ACC112 (cell line): ENCODE measurements around the gene G3BP2.
"Not testable (repeated sequence)": the region's sequence is repeated elsewhere in the genome, so short reads cannot be mapped to it uniquely, and the experiment has no call there.

Source experiments
- H2AFZ ChIP-seq: fragments of 200-600 bp; sonication (generic); one replicate; pipeline ENCODE4 v1.6.0; 2017; ENCODE audit warnings: antibody characterized with exemption, low read length; ENCODE audit not compliant: unreplicated experiment
- H3K27ac ChIP-seq: fragments of 200-600 bp; sonication (generic); 2 replicates; pipeline ENCODE4 v1.5.1; 2014; ENCODE audit warnings: low read depth, mild to moderate bottlenecking, antibody characterized with exemption, low read length, moderate library complexity
- H3K27me3 ChIP-seq: fragments of 200-600 bp; sonication (generic); 2 replicates; pipeline ENCODE4 v1.6.1; 2014; ENCODE audit warnings: mild to moderate bottlenecking, antibody characterized with exemption, low read length, moderate library complexity, mixed read lengths; ENCODE audit not compliant: insufficient read depth
- H3K36me3 ChIP-seq: fragments of 200-600 bp; sonication (generic); 2 replicates; pipeline ENCODE4 v1.6.1; 2016; ENCODE audit warnings: mild to moderate bottlenecking, antibody characterized with exemption, low read length, moderate library complexity, mixed read lengths; ENCODE audit not compliant: insufficient read depth
- H3K4me1 ChIP-seq: fragments of 200-600 bp; sonication (generic); one replicate; pipeline ENCODE4 v1.6.1; 2016; ENCODE audit warnings: low read length, mixed read lengths; ENCODE audit not compliant: insufficient read depth, unreplicated experiment, control insufficient read depth
- H3K4me3 ChIP-seq: fragments of 200-600 bp; sonication (generic); 2 replicates; pipeline ENCODE4 v1.5.1; 2014; ENCODE audit warnings: mild to moderate bottlenecking, low read depth, low read length
- H3K79me2 ChIP-seq: fragments of 200-600 bp; sonication (generic); one replicate; pipeline ENCODE4 v1.6.0; 2016; ENCODE audit warnings: low read length; ENCODE audit not compliant: control insufficient read depth, unreplicated experiment, insufficient read depth

The G3BP2 gene

DNA sequence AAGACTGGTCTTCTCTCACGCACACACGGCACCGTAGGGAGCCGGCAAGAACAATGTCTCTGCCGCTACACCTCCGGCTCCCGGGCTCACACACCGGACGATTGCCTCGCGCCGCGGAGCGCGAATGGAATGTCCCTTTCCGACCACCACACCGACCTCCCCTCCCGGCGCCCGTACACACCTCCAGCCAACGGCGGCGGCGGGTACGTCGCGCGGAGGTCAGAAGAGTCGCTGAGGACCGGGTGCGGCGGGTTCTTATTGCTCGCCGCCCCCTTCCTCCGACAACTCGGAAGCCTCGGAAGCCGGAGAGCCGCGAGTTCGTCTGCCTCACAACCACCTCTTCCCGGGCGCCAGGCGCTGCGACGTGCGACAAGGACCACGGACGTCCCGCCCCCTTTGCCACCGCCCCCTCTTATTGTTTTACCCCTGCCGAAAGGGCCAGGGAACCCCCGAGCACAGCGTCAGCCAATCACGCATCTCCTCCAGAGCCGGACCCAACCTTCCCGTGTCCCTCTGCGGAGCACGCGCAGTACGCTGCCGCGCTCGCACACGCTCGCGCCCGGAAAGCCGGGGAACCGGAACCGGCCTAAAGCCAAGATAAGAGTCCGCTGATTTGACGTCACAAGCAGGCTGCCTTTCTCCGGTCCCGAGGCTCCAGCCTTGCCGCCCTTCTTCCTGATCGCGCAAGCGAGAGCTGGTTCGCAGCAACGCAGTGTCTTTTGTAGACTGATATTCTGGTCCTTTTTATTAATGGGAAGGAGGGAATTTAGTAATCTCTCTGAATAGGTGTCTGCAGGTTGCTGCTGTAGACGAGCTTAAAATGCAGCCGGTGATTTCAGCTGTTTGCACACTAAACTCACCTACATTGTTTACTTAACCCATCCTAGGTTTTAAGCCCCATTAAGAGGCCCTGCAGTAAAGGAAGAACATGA is at the start of gene G3BP2:
Gene G3BP2 (minus strand): TSS at position 385 of the 932 bp plus-strand sequence. CDS start 11,386 bp downstream, outside the sequence.
- peak within 1 kb of the TSS; percentile 88 for H3K27ac ChIP-seq
- peaks cover 26% of the 10 kb centered on the region for H3K4me1 ChIP-seq
- peak within 1 kb of the TSS; percentile 91 for H3K4me3 ChIP-seq
- H3K36me3 ChIP-seq = no peaks in the 10 kb centered on the region
- peak within 1 kb of the TSS; percentile 89 for H2AFZ ChIP-seq
- no peaks in the 10 kb centered on the region for H3K27me3 ChIP-seq
- peaks cover 48% of the 10 kb centered on the region for H3K79me2 ChIP-seq

DNA sequence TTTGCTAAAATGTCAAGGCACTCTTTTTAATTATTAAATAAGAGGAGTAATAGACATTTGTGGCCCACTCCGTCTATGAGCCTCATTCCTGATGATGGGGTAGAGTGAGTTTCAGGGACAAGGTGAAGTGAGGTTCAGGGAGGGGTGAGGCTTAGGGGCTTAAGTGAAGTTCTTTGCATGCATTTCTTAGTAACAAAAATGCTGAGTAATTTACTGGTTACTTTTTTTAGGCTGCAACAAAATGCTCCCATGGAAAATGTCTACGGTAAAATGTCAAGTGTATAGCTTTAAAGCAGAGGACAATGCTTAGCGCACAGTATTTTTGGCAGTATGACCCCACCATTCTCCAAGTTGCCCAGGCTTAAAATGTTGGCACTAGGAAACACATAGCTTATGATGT is 49.2 kb upstream of the G3BP2 start:
- peaks cover 36% of the 10 kb centered on the region for H3K79me2 ChIP-seq
- H3K4me1 ChIP-seq = peaks cover 31% of the 10 kb centered on the region
- no peaks in the 10 kb centered on the region for H3K36me3 ChIP-seq
- no peak overlapping the region; the same call in 1 of the 2 replicates for H3K4me3 ChIP-seq
- H2AFZ ChIP-seq = no peak overlapping the region
- no peaks in the 10 kb centered on the region for H3K27me3 ChIP-seq
- no peak overlapping the region for H3K27ac ChIP-seq

DNA sequence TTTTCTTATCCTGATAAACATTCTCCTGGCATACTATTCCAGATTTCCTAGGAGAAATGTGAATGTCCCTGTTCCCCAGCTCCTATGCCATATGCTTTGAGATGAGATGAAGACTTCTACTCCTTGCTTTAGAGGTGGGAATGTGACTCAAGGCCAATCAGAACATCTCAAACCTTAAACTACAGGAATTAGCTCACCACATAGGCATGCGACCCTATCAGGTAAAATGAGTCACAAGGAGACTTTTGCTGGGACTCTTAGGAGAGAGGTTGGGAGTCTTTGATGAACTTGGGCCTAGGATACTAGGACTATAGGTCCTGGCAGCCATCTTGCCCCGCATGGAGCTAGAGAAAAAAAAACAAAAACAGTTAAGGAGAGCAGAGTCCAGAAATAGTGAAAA is 45.3 kb upstream of the G3BP2 start:
- H3K4me1 ChIP-seq = peaks cover 31% of the 10 kb centered on the region
- H3K4me3 ChIP-seq = no peak overlapping the region
- H2AFZ ChIP-seq = no peak overlapping the region
- H3K79me2 ChIP-seq = peaks cover 7% of the 10 kb centered on the region
- H3K27ac ChIP-seq = no peak overlapping the region
- H3K36me3 ChIP-seq = no peaks in the 10 kb centered on the region
- H3K27me3 ChIP-seq = no peaks in the 10 kb centered on the region

DNA sequence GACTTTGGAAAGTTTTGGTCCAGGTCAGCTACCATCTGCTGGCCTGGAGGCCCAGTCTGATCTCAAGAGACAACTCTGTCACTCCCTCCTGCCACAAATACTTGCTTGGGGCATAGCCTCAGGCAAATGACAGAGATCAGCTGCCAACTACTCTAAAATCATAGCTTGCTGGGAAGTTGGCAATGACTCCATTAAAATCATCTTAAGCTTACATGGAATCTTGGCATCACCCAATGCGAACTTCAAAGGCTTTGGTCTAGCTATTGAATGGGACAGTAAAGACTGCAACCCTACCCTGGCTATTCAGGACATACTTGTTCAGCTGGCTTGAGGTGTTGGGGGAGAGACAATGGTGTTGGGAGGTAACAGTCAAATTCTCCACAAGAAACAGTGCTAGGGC is 44.2 kb upstream of the G3BP2 start:
- Histone ChIP-seq H3K4me1 (peaks cover 25% of the 10 kb centered on the region), H3K27me3 (no peaks in the 10 kb centered on the region), H2AFZ (no peak overlapping the region), H3K79me2 (peaks cover 5% of the 10 kb centered on the region), H3K36me3 (no peaks in the 10 kb centered on the region), H3K27ac (no peak overlapping the region), H3K4me3 (no peak overlapping the region)

DNA sequence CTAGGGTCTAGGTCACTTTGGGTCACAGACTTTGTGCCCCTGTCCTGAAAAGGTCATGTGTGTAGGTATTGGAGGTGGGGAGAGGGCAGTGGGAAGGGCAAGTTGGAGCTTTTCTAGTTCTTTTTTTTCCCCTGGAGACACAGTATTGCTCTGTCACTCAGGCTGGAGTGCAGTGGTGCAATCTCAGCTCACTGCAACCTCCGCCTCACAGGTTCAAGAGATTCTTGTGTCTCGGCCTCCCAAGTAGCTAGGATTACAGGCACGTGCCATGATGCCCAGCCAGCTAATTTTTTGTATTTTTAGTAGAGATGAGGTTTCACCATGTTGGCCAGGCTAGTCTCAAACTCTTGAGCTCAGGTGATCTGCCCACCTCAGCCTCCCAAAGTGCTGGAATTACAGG is 42.8 kb upstream of the G3BP2 start:
- not testable (repeated sequence) for H2AFZ ChIP-seq, H3K79me2 ChIP-seq, H3K4me3 ChIP-seq, H3K36me3 ChIP-seq, H3K27ac ChIP-seq, H3K27me3 ChIP-seq
- H3K4me1 ChIP-seq = peaks cover 18% of the 10 kb centered on the region

DNA sequence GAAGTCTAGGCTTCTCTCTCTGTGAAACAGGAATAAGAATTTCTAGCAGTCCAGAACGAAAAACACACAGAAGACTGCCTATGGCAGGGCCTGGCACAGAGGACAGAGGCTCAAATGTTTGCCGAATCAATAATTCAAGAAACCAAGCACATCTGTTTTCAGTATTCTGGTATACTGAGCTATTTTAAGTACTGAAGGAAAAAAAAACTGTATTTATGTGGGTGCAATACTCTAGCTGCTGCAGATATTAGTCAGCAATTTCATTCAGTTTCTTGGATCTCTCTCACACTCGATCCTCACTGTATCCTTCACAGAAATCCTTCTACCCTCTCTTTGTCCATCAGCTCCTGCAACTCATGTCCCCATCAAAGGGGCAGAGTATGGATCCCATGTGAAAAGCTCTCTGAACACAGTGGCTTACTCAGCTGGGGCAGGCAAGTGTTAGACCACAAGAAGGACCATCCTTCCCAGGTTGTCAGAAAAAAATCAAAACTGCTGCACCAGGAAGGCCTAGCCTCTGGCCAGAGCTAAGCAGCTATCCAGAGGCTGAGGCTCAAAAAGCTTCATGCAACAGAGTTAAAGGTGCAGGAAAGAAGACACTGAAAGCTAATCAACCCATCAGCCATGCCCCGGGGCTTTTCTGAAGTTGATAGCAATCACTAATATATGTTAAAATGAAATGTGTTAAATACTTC is 42.0 kb upstream of the G3BP2 start:
- H3K27me3 ChIP-seq = no peaks in the 10 kb centered on the region
- H2AFZ ChIP-seq = peak overlapping the region; percentile 87
- no peaks in the 10 kb centered on the region for H3K36me3 ChIP-seq
- H3K27ac ChIP-seq = peak overlapping the region; percentile 67
- peak overlapping the region; percentile 38 for H3K4me3 ChIP-seq
- peaks cover 18% of the 10 kb centered on the region for H3K4me1 ChIP-seq
- H3K79me2 ChIP-seq = no peaks in the 10 kb centered on the region

DNA sequence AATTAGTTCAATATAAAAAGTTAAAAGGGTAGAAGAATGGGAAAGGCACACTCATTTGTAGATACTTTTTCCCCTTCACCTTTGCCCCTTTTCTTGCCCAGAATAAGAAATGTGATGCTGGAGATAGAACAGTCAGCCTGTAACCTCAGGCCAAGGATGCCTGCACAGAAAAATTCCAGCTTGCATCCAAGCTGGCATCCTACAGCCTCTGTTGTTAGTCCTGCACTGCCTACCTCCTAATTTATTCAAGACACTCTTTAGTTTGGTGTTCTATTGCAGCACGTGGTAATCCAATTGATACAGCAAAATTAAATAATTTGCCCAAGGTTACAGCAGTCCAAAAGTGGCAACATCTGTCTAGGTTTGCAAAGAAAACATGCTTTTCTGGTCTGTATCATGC is 41.5 kb upstream of the G3BP2 start:
- Histone ChIP-seq H3K27ac (peak overlapping the region; percentile 67), H3K27me3 (no peaks in the 10 kb centered on the region), H3K4me1 (peaks cover 18% of the 10 kb centered on the region), H2AFZ (peak overlapping the region; percentile 87), H3K4me3 (peak overlapping the region; percentile 38), H3K79me2 (no peaks in the 10 kb centered on the region), H3K36me3 (no peaks in the 10 kb centered on the region)

DNA sequence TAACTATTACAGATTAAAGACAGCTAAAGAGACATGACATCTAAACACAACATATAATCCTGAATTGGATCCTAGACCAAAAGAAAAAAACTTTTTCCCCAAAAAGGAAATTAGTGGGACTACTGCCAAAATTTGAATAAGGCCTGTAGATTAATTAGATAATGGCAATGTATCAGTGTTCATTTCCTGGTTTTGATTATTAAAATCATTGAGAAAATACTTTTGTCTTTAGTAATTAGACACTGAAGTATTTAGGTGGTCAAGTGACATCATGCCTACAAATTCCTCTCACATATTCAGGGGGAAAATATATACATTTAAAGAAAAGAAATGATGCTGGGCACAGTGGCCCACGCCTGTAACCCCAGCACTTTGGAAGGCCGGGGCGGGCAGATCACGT is 40.8 kb upstream of the G3BP2 start:
- Histone ChIP-seq H3K79me2 (no peaks in the 10 kb centered on the region), H3K4me3 (no peak overlapping the region), H2AFZ (no peak overlapping the region), H3K27ac (no peak overlapping the region), H3K36me3 (no peaks in the 10 kb centered on the region), H3K4me1 (peaks cover 18% of the 10 kb centered on the region), H3K27me3 (no peaks in the 10 kb centered on the region)

DNA sequence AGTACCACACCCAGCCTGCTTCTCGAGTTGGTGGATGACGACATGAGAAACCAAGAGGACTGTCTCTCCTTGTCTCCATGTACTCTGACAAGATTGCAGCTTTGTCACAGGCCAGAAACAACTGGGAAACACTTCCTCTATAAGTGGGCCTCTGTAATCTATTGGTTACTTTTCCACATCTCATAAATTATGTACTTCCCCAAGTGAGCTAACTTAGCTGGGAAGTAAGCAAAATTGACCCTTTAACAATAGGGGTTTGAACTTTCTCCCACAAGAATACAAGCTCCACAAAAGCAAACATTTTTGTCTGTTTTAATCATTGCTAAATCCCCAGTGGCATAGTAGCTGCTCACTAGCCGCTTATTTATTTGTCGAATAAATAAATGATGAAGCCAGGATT is 37.0 kb upstream of the G3BP2 start:
- H3K27me3 ChIP-seq = no peaks in the 10 kb centered on the region
- H3K79me2 ChIP-seq = no peaks in the 10 kb centered on the region
- H3K36me3 ChIP-seq = no peaks in the 10 kb centered on the region
- no peak overlapping the region for H3K4me3 ChIP-seq
- H3K4me1 ChIP-seq = peaks cover 7% of the 10 kb centered on the region
- no peak overlapping the region for H2AFZ ChIP-seq
- no peak overlapping the region for H3K27ac ChIP-seq

DNA sequence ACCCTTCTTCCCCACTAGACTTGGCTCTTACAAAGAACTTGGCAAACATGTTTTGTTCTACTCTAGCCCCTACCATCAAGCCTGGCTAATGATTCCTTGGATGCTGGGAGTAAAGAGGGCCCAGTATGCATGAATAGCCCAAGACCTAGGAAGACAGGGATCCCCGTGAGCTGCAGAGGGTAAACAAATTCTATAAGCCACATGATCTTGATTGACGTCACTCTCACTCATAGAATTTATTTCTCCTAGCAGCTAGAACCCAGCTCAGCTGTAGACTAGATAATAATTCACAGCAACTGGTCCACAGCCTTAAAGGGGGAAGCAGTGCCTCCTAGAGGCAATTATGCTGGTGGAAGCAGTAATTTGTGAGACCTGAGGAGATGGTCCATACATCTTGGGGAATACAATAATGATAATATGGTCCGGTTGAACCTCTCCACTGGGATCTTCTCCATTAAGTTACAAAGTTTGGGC is 35.0 kb upstream of the G3BP2 start:
- Histone ChIP-seq H3K27me3 (no peaks in the 10 kb centered on the region), H3K27ac (no peak overlapping the region), H3K79me2 (no peaks in the 10 kb centered on the region), H3K36me3 (no peaks in the 10 kb centered on the region), H3K4me1 (no peaks in the 10 kb centered on the region), H3K4me3 (no peak overlapping the region), H2AFZ (no peak overlapping the region)
